ENCODE data around the gene SETBP1.
A peak's percentile ranks its signal among the peaks of the same experiment; 100 is the strongest.

SETBP1 gene

DNA sequence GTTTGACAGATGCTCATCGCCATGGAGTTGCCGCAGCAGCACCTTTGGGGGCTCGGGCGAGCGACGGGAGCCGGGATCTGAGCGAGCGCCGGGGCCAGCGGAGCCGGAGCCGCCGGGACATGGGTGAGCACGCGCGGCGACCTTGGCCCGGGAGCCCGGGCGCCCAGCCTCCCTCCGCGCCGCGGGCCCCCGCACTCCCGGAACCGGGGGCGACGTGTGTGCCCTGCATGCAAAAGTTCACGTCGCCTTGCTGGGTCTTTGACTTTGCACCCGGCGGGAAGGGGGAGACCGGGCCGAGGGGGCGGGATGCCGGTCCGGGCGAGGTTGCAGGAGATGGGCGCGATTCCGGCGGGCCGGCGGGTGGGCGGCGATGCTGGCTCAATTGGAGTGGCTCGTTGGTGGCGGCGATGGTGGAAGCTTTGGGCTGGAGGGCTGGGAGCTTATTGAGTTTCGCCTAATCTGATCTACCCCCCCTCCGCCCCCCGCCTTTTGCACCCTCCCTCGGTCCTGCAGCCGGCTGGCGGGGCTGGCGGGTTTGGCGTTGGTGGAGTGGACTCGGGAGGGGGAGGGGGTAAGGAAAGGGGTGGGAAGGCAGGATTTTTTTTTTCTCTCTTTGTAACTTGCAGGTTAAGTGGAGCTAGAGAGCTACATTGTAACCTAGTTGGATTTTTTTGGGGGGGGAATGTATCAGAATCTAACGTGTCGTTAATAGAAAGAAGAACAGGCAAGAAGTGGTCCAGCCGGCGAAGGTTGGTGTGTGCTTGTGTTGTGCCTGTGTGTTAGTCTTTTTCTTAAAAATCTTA is at the start of gene SETBP1:
TSS of gene SETBP1 (plus strand) at position 616 of the 803 bp plus-strand sequence. CDS start 20,459 bp downstream, outside the sequence.
- DNase-seq = peak; percentile 92

GRCh38 chr18:44632469-44633145 is 48.1 kb upstream of the SETBP1 start:
- no peak for DNase-seq

GRCh38 chr18:44635546-44635945 is 45.1 kb upstream of the SETBP1 start:
- no peak for DNase-seq

DNA sequence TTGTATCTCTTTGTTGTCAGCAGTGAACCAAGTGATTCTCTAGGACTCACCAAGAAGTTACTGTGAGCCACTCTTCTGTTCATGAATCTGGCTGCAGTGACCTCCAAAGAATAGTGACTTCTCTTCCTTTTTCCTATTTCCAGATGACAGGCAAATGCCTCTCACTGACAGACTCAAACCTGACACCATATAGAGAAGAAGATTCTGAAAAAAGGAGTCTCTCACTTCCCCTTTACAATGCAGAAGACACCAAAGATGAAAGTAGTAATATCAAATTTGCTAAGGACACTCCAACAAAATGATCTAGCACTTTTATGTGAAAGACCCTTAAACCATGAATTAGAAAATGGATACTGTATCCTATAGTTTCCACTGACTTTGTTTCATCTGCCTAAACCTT is 44.4 kb upstream of the SETBP1 start:
- DNase-seq = no peak

- no peak for DNase-seq
Measured at GRCh38 chr18:44637210-44638033, 43.3 kb upstream of the SETBP1 start.

GRCh38 chr18:44638034-44638540 is 42.6 kb upstream of the SETBP1 start:
- no peak for DNase-seq

DNA sequence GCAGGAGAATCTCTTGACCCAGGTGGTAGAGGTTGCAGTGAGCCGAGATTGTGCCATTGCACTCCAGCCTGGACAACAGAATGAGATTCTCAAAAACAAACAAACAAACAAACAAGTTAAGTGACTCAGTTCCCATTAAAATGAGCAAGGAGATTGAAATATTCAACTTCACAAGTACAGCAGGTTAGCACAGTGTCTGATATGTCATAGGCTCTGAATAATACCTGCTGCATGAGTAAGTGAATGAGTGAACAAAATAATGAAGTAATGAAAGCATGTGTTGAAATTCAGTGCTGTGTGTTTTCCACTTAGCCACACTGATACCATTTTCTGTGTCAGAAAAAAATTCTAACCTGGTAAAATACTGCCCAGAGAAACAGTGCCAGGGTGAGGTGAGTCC is 41.9 kb upstream of the SETBP1 start:
- DNase-seq = no peak

DNA sequence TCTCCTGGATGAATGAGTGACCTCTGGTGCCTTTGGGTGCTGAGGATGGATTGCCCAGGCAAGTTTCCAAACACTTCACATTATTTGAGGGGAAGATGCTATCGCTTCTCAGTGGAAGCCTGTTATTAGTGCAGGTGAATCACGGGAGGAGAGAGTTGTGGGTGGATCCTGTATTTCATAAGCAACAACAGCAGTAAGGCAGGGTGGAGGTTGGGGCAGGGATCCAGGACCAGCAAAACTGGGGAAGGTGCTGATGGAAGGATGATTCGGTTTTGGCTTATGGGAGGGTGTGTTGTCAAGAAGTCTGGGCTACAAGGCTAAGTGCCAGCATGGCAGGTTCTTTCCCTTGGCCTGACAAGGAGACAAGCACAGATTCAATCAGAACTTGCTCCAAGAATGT is 37.7 kb upstream of the SETBP1 start:
- DNase-seq = no peak

- no peak for DNase-seq
Measured at GRCh38 chr18:44651478-44651877, 29.2 kb upstream of the SETBP1 start.

DNA sequence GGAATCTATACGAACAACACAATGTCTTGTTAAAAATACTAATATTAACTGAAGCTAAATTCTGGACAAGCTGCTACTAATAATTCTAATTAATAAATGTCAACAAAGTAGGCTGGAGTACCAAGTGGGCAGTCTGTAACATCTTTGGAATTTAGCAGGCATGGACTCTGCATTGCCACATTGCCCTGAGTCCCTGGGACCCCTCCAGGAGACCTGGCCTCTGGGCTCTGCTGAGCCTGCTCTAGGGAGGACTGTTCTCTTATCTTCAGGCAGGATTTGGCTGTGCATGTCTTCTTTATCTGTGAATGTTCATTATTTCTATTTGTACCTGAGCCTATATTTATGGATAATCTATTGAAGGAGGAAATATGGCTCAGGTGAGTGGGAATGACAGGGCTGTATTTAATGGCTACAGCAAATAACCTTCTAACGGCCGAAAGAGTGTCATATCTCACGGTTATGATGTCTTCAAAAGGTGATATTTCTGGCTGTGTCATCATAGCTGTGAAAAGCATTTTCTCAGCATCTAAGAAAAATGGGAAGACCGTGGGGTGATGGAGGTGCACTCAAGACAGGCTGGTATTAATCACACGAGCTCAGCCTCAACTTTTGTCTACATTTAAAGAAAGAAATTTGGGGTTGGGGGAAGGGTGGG is 28.6 kb upstream of the SETBP1 start:
- DNase-seq = no peak

DNA sequence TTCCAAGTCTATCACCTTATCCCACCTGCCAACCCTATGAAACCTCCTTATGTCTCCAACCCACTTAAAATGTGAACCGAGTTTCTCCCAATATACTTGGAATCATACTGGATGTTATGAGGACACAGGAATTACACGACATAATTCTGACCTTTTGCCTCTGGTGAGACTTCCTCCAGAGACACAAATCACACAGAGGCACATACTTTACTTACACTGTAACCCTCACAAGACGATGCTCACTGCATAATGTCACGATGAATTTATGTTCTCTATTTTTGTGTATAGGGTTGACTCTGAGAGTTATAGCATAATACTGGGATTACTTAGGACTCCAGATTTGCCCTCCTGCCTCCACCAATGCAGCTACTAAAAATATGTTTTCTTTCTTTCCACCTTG is 28.0 kb upstream of the SETBP1 start:
- DNase-seq = no peak

DNA sequence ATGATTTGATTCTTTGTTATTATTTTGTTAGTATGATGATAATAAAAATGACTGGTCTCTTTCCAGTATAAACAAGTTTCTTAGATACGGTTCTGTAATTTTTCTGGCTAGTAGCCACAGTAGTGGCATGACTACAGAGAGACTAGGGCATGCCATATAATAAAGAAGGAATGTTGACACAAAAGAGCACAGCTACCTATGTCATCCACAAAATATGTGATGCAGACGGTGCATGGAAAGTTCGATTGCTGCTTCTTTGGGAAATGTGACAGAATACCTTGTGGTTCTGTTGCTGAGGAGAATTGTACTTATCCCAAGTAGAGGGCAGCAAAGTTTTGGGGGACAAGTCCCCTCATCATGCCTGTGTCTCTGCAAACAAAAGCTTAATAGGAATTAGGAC is 26.1 kb upstream of the SETBP1 start:
- DNase-seq = no peak

DNA sequence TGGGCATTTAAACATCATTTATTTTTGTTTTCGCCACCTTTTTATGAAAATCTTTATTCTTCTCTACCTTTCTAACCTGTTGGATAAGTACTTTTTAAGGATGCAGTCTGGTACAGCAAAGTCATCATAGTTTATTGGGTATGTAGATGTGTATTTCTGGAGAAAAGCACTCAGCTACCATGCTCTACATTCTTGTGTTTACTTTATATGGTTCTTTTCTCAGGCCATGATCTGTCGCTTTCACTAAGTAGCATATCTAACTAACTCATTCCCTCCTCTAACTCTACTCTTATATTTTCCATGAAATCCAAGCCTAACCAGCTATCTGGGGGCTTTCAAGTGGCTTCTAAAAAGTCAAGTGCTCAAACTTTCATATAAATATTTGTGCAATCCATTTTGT is 25.3 kb upstream of the SETBP1 start:
- no peak for DNase-seq

GRCh38 chr18:44659771-44660170 is 20.9 kb upstream of the SETBP1 start:
- DNase-seq = no peak

DNA sequence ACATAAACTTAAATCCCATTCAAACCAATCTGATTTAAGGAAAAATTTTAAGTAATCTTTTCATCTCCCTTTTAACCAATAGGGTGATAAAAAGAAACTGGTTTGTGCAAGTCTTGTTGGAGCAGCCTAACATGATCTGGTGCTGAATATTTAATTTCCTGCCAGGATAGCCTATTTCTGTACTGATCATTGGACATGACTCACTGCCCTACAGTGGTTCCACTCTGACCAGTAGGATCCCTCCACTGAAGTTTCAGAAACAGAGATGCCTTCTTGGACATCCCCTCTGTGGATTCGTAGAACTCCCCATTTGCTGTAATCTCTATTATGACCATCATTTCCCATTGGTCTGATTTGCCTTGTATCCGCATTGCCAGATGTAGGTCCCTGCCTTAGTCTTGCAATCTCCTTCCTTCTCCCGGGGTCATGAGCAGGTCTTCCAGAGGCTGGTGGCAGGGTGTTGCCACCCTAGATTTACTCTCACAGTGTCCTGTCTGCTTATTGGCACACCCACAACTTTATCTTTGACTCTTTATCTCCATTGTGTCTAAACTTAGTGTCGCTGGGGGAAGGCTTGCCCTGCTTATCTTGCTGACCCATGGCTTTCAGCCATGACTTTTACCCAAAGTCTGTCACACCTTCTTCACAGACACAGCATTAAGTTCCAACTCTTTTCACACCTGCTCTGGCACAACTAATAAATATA is 12.3 kb upstream of the SETBP1 start:
- no peak for DNase-seq

DNA sequence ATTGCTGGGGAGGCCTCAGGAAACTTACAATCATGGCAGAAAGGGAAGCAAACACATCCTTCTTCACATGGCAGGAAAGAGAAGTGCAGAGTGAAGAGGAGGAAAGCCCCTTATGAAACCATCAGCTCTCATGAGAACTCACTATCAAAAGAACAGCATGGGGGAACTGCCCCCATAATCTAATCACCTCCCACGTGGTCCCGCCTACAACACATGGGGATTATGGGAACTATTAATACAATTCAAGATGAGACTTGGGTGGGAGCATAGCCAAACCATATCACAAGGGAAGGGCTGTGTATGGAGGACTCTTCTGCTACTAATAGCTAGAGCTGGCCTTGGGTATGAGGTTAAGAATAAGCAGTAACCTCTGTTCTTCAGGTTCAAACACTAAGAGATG is 8.8 kb upstream of the SETBP1 start:
- no peak for DNase-seq

- DNase-seq = no peak
Measured at GRCh38 chr18:44672506-44672905, 8.2 kb upstream of the SETBP1 start.

GRCh38 chr18:44673256-44673880 is 7.3 kb upstream of the SETBP1 start:
- peak; percentile 53 for DNase-seq

DNA sequence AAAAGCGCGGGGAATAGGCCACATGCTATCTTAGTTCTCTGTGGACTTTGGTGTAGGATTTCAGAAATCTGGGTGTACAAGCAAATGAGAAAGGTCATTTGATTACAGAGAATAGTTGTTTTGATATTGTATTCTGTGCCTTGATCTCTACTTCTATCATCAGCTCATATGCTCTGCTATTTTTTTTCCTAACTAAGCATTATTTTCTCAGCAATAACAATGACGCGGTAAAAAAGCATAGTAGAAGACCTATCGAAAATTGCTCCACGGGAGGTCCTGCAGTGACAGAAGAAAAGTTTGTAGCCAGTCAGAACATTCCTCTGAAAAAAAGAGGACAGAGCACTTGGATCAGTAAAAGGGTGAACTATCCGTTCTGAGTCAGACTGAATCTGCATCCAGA is 2.8 kb upstream of the SETBP1 start:
- no peak for DNase-seq

GRCh38 chr18:44678725-44679055 is 2.0 kb upstream of the SETBP1 start:
- DNase-seq = no peak

DNA sequence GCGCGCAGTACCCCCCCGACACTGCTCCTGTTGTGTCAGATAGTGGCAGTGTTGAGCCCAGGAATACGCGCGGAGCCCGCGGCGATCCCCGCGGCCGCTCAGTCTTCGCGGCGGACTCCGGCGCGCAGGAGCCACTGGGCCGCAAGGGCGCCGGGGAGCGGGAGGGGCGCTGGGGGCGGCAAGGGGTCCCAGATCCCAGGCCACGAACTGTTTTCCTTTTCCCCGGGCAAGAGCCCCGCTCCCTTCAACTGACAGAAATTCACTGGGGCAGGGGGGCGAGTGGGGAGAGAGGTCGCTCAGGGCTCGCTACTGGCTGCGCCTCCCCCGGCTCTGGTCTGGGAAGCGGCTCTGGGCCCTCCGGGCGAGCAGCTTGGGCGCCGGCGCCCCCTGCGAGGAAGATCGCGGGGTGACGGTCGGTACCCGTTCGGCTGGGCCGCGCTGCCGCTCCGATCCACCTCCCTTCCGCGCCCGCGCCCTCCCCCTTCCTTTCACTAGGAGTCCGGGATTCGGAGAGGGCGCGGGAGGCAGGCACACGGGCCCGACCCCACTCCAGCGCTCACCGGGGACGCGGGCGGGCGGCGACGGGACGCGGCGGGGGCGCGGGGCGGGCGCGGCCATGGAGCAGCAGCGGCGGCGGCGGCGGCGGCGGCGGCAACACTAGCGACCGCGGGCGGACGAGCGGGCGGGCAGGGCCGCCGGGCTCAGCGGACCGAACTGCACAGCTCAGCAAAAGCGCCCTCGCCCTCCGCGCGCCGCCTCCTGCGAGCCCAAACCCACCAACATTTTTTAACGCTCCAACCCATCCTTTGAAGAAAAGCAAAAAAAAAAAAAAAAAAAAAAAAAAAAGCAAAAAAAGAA is 1.4 kb upstream of the SETBP1 start:
- peak; percentile 92 for DNase-seq

Measured in right hindlimb (tissue), 1 donor.